GM12872 (cell line): ENCODE data around the gene HES4.

Source experiments
- CTCF ChIP-seq: IDR thresholded peaks from 3 replicates; pipeline ENCODE4 v1.5.1; 2011; ENCODE audit warnings: low read depth, mild to moderate bottlenecking, low read length, moderate library complexity; ENCODE audit not compliant: insufficient read depth

The HES4 gene

GRCh38 chr1:1024771-1025699 lies 25.1 kb upstream of the HES4 start:
- TF ChIP-seq CTCF: no peak

- no peak for TF ChIP-seq CTCF
Observed at GRCh38 chr1:1024149-1024770, 24.4 kb upstream of the HES4 start.

GRCh38 chr1:1023700-1024099 lies 23.8 kb upstream of the HES4 start:
- TF ChIP-seq CTCF: no peak

- TF ChIP-seq CTCF: no peak
Observed at GRCh38 chr1:1022302-1023009, 22.6 kb upstream of the HES4 start.

GRCh38 chr1:1021920-1022259 lies 22.0 kb upstream of the HES4 start:
- TF ChIP-seq CTCF: no peak

- TF ChIP-seq CTCF: no peak
Observed at GRCh38 chr1:1021010-1021919, 21.4 kb upstream of the HES4 start.
